Right atrium auricular region (tissue), 2 donors: ENCODE data around the gene MAN1C1. TPM values are rescaled to one million over a fixed set of nuclear protein-coding genes. Genes with fewer than 3 reads are reported as not detected.
A peak's percentile ranks its signal among the peaks of the same experiment; 100 is the strongest.

Source experiments
- DNase-seq: peaks from one replicate; pipeline ENCODE4 v3.0.0-alpha.2; 2019; ENCODE audit warnings: low spot score
- H3K27ac ChIP-seq, 2 donors: fragments of 200-600 bp; sonication (generic); 1 replicate in 1 of 2; 2 replicates in 1 of 2; pipeline ENCODE4 v1.5.1; 2016 to 2019
- H3K27me3 ChIP-seq, 2 donors: fragments of 200-600 bp; sonication (generic); one replicate each; pipeline versions ENCODE4 v1.5.1 to v1.6.0; 2017 to 2019
- H3K36me3 ChIP-seq: fragments of 200-600 bp; sonication (generic); one replicate; pipeline ENCODE4 v1.5.1; 2016
- H3K4me1 ChIP-seq, 2 donors: fragments of 200-600 bp; sonication (generic); one replicate each; pipeline versions ENCODE4 v1.5.1 to v1.6.0; 2017 to 2019
- H3K4me3 ChIP-seq, 2 donors: fragments of 200-600 bp; sonication (generic); 1 replicate in 1 of 2; 2 replicates in 1 of 2; pipeline ENCODE4 v1.5.1; 2017 to 2019; ENCODE audit warnings: mild to moderate bottlenecking in 1 of 2, moderate library complexity in 1 of 2
- H3K9me3 ChIP-seq, 2 donors: fragments of 200-600 bp; sonication (generic); one replicate each; pipeline ENCODE4 v1.5.1; 2019
- total RNA-seq, 2 donors: library from RNA; depleted of rRNA; stranded (reverse); fragments of >200 nt; gene quantifications; one replicate each; pipeline ENCODE4 v1.1.0, GENCODE V29; 2016
- TF ChIP-seq, protein P1 (sequence below), 2 donors: fragments of 200-600 bp; sonication (generic); IDR thresholded peaks; one replicate each; pipeline ENCODE4 v1.5.1; 2019; ENCODE audit warnings: antibody characterized with exemption in 2 of 2

MAN1C1 gene
- total RNA-seq, 2 donors from 2014 or later, result 9.4 to 13.6 TPM

DNA sequence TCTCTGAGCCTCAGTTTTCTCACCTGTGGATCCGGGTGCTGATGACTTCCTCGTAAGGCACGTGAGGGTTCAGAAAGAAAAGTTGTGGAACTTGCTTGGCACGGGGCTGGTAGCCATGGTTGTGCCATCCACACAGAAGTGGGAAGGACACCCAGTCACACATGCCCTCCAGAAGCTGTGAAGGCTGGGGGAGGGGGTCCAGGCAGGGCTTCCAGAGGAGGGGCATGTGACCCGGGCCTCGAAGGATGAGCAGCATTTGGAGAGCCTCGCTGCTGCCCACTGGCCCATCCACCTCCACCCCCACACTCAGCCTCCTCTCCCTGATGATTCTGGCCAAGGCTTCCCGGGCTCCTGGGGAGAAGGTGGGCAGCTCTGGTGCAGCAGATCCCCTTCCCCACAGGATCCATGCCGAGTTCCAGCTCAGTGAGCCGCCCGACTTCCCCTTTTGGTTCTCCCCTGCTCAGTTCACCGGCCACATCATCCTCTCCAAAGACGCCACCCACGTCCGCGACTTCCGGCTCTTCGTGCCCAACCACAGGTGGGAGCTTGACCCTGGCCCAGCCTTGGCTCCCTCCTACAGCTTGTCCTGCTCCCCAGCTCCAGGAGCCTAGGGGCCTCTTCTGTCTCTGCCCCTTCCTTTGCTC, 192.8 kb downstream of the MAN1C1 start:
- peaks cover 29% of the 10 kb centered on the region for H3K36me3 ChIP-seq
- no peak overlapping the region for H3K4me3 ChIP-seq
- no peaks in the 10 kb centered on the region for H3K27me3 ChIP-seq
- TF ChIP-seq, protein P1, sequence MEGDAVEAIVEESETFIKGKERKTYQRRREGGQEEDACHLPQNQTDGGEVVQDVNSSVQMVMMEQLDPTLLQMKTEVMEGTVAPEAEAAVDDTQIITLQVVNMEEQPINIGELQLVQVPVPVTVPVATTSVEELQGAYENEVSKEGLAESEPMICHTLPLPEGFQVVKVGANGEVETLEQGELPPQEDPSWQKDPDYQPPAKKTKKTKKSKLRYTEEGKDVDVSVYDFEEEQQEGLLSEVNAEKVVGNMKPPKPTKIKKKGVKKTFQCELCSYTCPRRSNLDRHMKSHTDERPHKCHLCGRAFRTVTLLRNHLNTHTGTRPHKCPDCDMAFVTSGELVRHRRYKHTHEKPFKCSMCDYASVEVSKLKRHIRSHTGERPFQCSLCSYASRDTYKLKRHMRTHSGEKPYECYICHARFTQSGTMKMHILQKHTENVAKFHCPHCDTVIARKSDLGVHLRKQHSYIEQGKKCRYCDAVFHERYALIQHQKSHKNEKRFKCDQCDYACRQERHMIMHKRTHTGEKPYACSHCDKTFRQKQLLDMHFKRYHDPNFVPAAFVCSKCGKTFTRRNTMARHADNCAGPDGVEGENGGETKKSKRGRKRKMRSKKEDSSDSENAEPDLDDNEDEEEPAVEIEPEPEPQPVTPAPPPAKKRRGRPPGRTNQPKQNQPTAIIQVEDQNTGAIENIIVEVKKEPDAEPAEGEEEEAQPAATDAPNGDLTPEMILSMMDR (IDR thresholded peaks at IDR 0.05), result no peak
- no peak overlapping the region for H3K27ac ChIP-seq
- peaks cover 0 to 55% of the 10 kb centered on the region in 2 donors for H3K4me1 ChIP-seq
- no peak for DNase-seq
- no peaks in the 10 kb centered on the region for H3K9me3 ChIP-seq

DNA sequence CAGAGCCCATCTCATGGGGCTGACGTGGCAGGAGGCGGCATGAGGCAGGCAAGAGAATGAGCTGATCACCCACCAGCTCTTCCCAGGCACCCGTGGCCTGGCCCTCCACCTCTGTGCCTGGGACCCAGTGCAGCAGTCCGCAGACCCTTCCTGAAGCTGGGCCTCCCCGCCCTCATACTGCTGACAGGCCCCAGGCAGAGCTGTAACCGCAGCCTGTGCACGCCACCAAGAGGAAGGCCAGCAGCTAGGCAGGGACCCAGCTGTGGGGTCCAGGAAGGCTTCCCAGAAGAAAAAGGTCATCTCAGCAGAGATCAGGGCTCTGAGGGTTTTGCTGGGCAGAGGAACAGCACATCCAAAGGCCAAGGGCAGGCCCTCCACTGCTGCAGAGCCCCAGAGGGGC, 193.3 kb downstream of the MAN1C1 start:
- no peak for DNase-seq
- Histone ChIP-seq H3K4me3 (no peak overlapping the region), H3K27ac (no peak overlapping the region), H3K27me3 (no peaks in the 10 kb centered on the region), H3K9me3 (no peaks in the 10 kb centered on the region), H3K36me3 (peaks cover 30% of the 10 kb centered on the region), H3K4me1 (peaks cover 0 to 50% of the 10 kb centered on the region in 2 donors)
- TF ChIP-seq, protein P1 (IDR thresholded peaks at IDR 0.05), result no peak

DNA sequence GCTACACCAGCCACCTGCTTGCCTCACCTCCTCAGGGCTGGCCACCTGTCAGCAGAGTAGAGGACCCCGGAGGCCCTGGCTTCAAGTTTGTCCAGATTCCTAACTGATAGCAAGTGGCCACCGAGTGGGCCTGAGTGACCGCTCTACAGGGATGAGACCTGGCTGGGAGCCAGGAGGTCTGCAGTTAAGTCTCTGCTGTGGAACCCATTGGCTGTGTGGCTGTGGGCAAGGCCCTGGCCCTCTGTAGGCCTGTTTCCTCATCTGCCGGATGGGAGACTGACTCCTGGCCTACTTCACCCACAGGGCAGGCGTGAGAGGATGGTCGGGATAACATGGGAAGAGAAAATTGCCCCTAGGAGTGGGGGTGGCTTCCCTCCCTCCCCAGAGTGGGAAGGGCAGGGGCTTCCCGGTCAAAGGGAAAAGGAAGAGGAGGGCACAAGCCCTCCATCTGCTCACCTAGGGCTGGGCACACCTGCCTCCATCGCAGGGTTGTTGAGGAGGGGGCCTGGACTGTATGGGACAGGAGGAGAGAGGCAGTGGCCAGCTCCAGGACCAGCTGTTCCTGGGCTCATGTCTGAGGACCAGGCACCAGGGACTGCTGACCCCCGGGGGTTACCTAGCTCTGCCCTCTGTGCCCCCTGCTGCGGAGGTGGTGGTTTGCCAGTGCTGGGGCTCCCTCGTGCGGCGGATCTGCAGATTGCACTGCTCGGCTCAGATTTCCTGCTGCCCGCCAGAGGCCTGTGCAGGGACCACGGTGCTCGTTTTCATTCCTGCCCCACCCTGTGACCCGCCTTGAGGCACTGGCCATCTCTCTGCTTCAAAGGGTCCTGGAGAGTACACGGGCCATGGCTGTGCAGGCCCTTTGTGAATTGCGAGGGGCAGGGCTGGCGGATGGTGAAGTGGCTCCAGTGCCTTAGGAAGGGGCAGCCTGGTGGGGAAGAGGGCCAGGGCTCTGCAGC, 194.0 kb downstream of the MAN1C1 start:
- TF ChIP-seq, protein P1 (IDR thresholded peaks at IDR 0.05), result peak; percentile 85 to 94
- no peak overlapping the region for H3K4me3 ChIP-seq
- peaks cover 0 to 43% of the 10 kb centered on the region in 2 donors for H3K4me1 ChIP-seq
- no peak overlapping the region for H3K27ac ChIP-seq
- H3K36me3 ChIP-seq, result peaks cover 35% of the 10 kb centered on the region
- no peak for DNase-seq
- no peaks in the 10 kb centered on the region for H3K27me3 ChIP-seq
- H3K9me3 ChIP-seq, result no peaks in the 10 kb centered on the region

DNA sequence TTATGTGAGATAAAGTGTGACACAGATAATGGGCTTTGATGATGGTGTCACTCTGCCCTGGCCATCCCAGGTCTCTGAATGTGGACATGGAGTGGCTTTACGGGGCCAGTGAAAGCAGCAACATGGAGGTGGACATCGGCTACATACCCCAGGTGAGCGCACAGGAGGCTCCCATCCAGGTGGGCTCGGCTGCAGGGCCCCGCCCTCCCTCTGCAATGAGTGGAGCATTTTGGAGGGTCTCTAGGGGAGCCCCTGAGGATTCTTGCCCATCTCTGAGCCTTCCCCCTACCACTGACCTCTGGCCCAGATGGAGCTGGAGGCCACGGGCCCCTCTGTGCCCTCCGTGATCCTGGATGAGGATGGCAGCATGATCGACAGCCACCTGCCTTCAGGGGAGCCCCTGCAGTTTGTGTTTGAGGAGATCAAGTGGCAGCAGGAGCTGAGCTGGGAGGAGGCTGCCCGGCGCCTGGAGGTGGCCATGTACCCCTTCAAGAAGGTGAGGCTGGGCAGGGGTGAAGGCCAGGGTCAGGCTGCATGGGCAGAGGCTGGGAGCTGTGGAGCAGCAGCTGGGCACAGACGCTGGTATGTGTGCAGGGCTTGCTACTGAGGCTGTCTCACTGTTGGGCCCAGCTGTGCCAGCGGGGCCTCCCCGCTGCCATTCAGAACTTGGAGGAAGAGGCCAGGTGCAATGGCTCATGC, 194.9 kb downstream of the MAN1C1 start:
- no peak for DNase-seq
- H3K27me3 ChIP-seq, result no peaks in the 10 kb centered on the region
- H3K4me3 ChIP-seq, result no peak overlapping the region
- H3K9me3 ChIP-seq, result no peaks in the 10 kb centered on the region
- no peak overlapping the region for H3K27ac ChIP-seq
- peaks cover 0 to 34% of the 10 kb centered on the region in 2 donors for H3K4me1 ChIP-seq
- TF ChIP-seq, protein P1 (IDR thresholded peaks at IDR 0.05), result no peak
- peaks cover 43% of the 10 kb centered on the region for H3K36me3 ChIP-seq

DNA sequence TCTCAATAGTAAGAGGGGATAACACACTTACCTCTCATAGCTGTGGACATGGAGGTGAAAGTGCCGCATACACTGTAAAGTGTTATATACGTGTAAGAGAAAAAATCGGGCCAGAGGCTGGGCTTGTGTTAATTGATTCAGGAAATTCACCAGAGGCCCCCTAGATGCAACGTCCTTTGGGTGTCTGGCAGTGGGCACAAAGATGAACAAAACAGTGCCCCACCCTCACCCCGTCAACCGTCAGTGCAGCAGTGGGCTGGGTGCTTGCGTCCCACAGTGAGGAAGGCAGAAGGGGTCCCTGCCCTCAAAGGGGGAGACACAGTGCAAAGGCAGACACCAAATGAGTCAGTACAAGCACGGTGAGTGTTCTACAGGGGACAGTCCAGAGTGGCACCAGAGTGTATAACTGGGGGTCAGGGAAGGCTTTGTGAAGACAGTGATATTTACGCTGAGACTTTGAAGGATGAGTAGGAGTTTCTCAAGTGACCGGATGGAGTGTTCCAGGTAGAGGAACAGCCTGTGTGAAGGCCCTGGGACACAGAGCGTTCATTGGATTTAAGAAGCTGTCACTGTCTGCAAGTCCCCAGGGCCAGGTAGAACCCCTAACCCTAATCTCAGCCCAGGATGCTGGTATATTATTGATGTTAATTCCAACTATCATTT, 196.6 kb downstream of the MAN1C1 start:
- H3K27me3 ChIP-seq, result no peaks in the 10 kb centered on the region
- no peak for DNase-seq
- H3K9me3 ChIP-seq, result no peaks in the 10 kb centered on the region
- no peak overlapping the region for H3K27ac ChIP-seq
- H3K4me3 ChIP-seq, result no peak overlapping the region
- TF ChIP-seq, protein P1 (IDR thresholded peaks at IDR 0.05), result no peak
- peaks cover 43% of the 10 kb centered on the region for H3K36me3 ChIP-seq
- H3K4me1 ChIP-seq, result peaks cover 0 to 24% of the 10 kb centered on the region in 2 donors
